K562 (cell line): ENCODE data around the gene SLMAP. TPM values are rescaled to one million over a fixed set of nuclear protein-coding genes. Genes with fewer than 3 reads are reported as not detected.

ENCODE experiments used
- ATAC-seq: fragments of 200-7000 bp; cut with Tn5 transposase; 3 replicates; pipeline ENCODE4 v1.9.1; 2020; ENCODE audit warnings: moderate library complexity
- BruUV-seq: library from RNA; stranded (reverse); fragments of 400-500 nt; replicated peaks from 2 replicates; lab custom pipeline; 2021; lab: Mats Ljungman, UMichigan
- CTCF ChIA-PET: fragments of 300-600 bp; formaldehyde crosslinking; extraction: SDS; loops from one replicate; lab custom pipeline; 2021; ENCODE audit warnings: low intra/inter-chr PET ratio; lab: Yijun Ruan, JAX
- POLR2A ChIA-PET: fragments of 300-600, 350-650 bp; sonication (Branson Sonifier 250); formaldehyde crosslinking; extraction: SDS; loops from one replicate; lab custom pipeline; 2021; ENCODE audit warnings: antibody characterized with exemption, inconsistent platforms; lab: Yijun Ruan, JAX
- DNase-seq, 4 experiments: peaks; one replicate each; pipeline versions ENCODE4 v3.0.0 to v3.0.0-alpha.2; 2011 to 2018; ENCODE audit warnings: low spot score in 3 of 4, mixed read lengths in 3 of 4; ENCODE audit errors: extremely low read depth in 1 of 4
- FAIRE-seq: peaks from 2 replicates; lab custom pipeline; 2011; peaks lifted over from hg19 to GRCh38; lab: Jason Lieb, UNC
- H2AFZ ChIP-seq: 2 replicates; pipeline ENCODE4 v1.6.0; 2011; ENCODE audit warnings: low read depth, low read length, control low read depth, inconsistent platforms
- H3K27ac ChIP-seq: fragments of 200-600 bp; 3 replicates; pipeline ENCODE4 v1.8.0; 2011; ENCODE audit warnings: low read depth, mild to moderate bottlenecking, control low read depth, inconsistent platforms, low read length, moderate library complexity, mixed read lengths; ENCODE audit errors: extremely low read depth
- H3K27me3 ChIP-seq, 2 experiments: fragments of 300-600 bp in 1 of 2; 2 replicates in 1 of 2; 3 replicates in 1 of 2; pipeline versions ENCODE4 v1.6.0 to v1.8.0; 2011; ENCODE audit warnings: inconsistent platforms in 2 of 2, low read length in 2 of 2, mild to moderate bottlenecking in 1 of 2, mixed read lengths in 1 of 2, moderate library complexity in 1 of 2; ENCODE audit not compliant: control insufficient read depth in 2 of 2, insufficient read depth in 2 of 2
- H3K36me3 ChIP-seq: fragments of 300-600 bp; 3 replicates; pipeline ENCODE4 v1.8.0; 2011; ENCODE audit warnings: mild to moderate bottlenecking, low read length, inconsistent platforms; ENCODE audit not compliant: control insufficient read depth, insufficient read depth
- H3K4me1 ChIP-seq, 2 experiments: fragments of 200-600 bp in 1 of 2; replicated peaks in 1 of 2; 2 replicates in 1 of 2; 3 replicates in 1 of 2; pipeline versions ENCODE4 v1.5.1 to v1.8.0; 2011; ENCODE audit warnings: inconsistent platforms in 2 of 2, low read length in 2 of 2, mild to moderate bottlenecking in 1 of 2, mixed read lengths in 1 of 2, moderate library complexity in 1 of 2; ENCODE audit not compliant: control insufficient read depth in 2 of 2, insufficient read depth in 2 of 2
- H3K4me2 ChIP-seq: 2 replicates; pipeline ENCODE4 v1.6.1; 2011; ENCODE audit warnings: low read length, control low read depth, inconsistent platforms, mixed read lengths; ENCODE audit not compliant: insufficient read depth
- H3K4me3 ChIP-seq: fragments of 200-600 bp; sonication (generic), shearing (Covaris generic); 2 replicates; pipeline ENCODE4 v1.5.1; 2016; ENCODE audit warnings: control low read depth, inconsistent platforms
- H3K79me2 ChIP-seq: fragments of 200-600 bp; 3 replicates; pipeline ENCODE4 v1.8.0; 2011; ENCODE audit warnings: low read length, inconsistent platforms; ENCODE audit not compliant: control insufficient read depth, insufficient read depth
- H3K9ac ChIP-seq, 2 experiments: 2 replicates each; pipeline versions ENCODE4 v1.6.0 to v1.6.1; 2011; ENCODE audit warnings: low read depth in 2 of 2, low read length in 2 of 2, control low read depth in 1 of 2, inconsistent platforms in 1 of 2, mild to moderate bottlenecking in 1 of 2, mixed read lengths in 1 of 2; ENCODE audit not compliant: insufficient read depth in 1 of 2
- H3K9me1 ChIP-seq: one replicate; pipeline ENCODE4 v1.6.0; 2011; ENCODE audit warnings: inconsistent platforms, mild to moderate bottlenecking, low read length, moderate library complexity; ENCODE audit not compliant: control insufficient read depth, insufficient read depth
- H3K9me3 ChIP-seq: replicated peaks from 2 replicates; pipeline ENCODE4 v1.5.1; 2011; ENCODE audit warnings: low read depth, low read length, inconsistent platforms; ENCODE audit not compliant: control insufficient read depth, insufficient read depth
- H4K20me1 ChIP-seq: replicated peaks from 2 replicates; pipeline ENCODE4 v1.6.1; 2011; ENCODE audit warnings: low read length, inconsistent platforms, mixed read lengths; ENCODE audit not compliant: control insufficient read depth, insufficient read depth
- ATF7 ChIP-seq: fragments of 450-650 bp; IDR thresholded peaks from 2 replicates; pipeline ENCODE4 v1.7.1; 2014; ENCODE audit warnings: mild to moderate bottlenecking, moderate library complexity
- CBFA2T2 ChIP-seq: fragments of 450-650 bp; conservative IDR thresholded peaks from 2 replicates; pipeline ENCODE4 v1.6.1; 2017; ENCODE audit warnings: mild to moderate bottlenecking
- DACH1 ChIP-seq: fragments of 450-650 bp; IDR thresholded peaks from 2 replicates; pipeline ENCODE4 v1.6.1; 2018; ENCODE audit not compliant: partially characterized antibody
- FOXJ2 ChIP-seq: fragments of 200-800 bp; sonication (Bioruptor generic); IDR thresholded peaks from 2 replicates; pipeline ENCODE4 v1.6.1; 2016; ENCODE audit warnings: missing genetic modification characterization, missing compliant biosample characterization
- FOXM1 ChIP-seq, 2 experiments: fragments of 450-650 bp in 1 of 2; sonication (generic) in 1 of 2; formaldehyde crosslinking in 1 of 2; IDR thresholded peaks; 2 replicates each; pipeline versions ENCODE4 v1.6.1 to v1.9.0; 2017 to 2022; ENCODE audit warnings: low read depth in 2 of 2, mild to moderate bottlenecking in 2 of 2, missing genetic modification reagents in 1 of 2, moderate library complexity in 1 of 2
- HDAC3 ChIP-seq: fragments of 450-650 bp; IDR thresholded peaks from 2 replicates; pipeline ENCODE4 v1.6.1; 2018; ENCODE audit warnings: borderline replicate concordance, mild to moderate bottlenecking, moderate library complexity; ENCODE audit not compliant: partially characterized antibody
- HMBOX1 ChIP-seq: sonication (generic); IDR thresholded peaks from 2 replicates; pipeline ENCODE4 v1.6.1; 2016
- LEF1 ChIP-seq: fragments of 450-650 bp; IDR thresholded peaks from 2 replicates; pipeline ENCODE4 v1.6.1; 2016; ENCODE audit warnings: mild to moderate bottlenecking
- PREB ChIP-seq: sonication (generic); formaldehyde crosslinking; IDR thresholded peaks from 2 replicates; pipeline ENCODE4 v1.8.1; 2023; ENCODE audit warnings: mild to moderate bottlenecking, missing genetic modification reagents
- RCOR1 ChIP-seq, 2 experiments: IDR thresholded peaks; 2 replicates each; pipeline ENCODE4 v1.6.1; 2012; ENCODE audit warnings: low read depth in 2 of 2, low read length in 2 of 2, borderline replicate concordance in 1 of 2, improper control_type of control experiment in 1 of 2
- SMAD3 ChIP-seq: fragments of 450-650 bp; formaldehyde crosslinking; conservative IDR thresholded peaks from 2 replicates; pipeline ENCODE4 v1.4.0; 2020; ENCODE audit warnings: mild to moderate bottlenecking
- SMARCA4 ChIP-seq: fragments of 450-650 bp; IDR thresholded peaks from 2 replicates; pipeline ENCODE4 v1.6.1; 2016
- SMARCE1 ChIP-seq: fragments of 450-650 bp; IDR thresholded peaks from 2 replicates; pipeline ENCODE4 v1.7.1; 2016; ENCODE audit warnings: mild to moderate bottlenecking
- SOX6 ChIP-seq: fragments of 450-650 bp; IDR thresholded peaks from 2 replicates; pipeline ENCODE4 v1.6.1; 2014; ENCODE audit warnings: mild to moderate bottlenecking
- TAL1 ChIP-seq: fragments of 450-650 bp; IDR thresholded peaks from 2 replicates; pipeline ENCODE4 v1.6.1; 2016; ENCODE audit warnings: mild to moderate bottlenecking
- TCF3 ChIP-seq: sonication (generic); formaldehyde crosslinking; IDR thresholded peaks from 2 replicates; pipeline ENCODE4 v1.4.0; 2020; ENCODE audit warnings: mild to moderate bottlenecking, missing genetic modification reagents
- TEAD2 ChIP-seq: fragments of 450-650 bp; IDR thresholded peaks from 2 replicates; pipeline ENCODE4 v1.6.1; 2016; ENCODE audit warnings: missing genetic modification characterization, control low read depth, missing compliant biosample characterization
- THRAP3 ChIP-seq: fragments of 450-650 bp; IDR thresholded peaks from 2 replicates; pipeline ENCODE4 v1.6.1; 2016; ENCODE audit warnings: mild to moderate bottlenecking, inconsistent platforms, borderline replicate concordance
- WGBS: fragments of 100-300 bp; shearing (Covaris generic); methylation state at CpG from one replicate; pipeline ENCODE4 v1.1.6; 2016; ENCODE audit warnings: low coverage, mixed read lengths; ENCODE audit not compliant: insufficient coverage; ENCODE audit errors: missing lambda C conversion rate; 5-methylcytosine and 5-hydroxymethylcytosine counted together
- in situ Hi-C: fragments of 300-500 bp; cut with MboI; formaldehyde crosslinking; loops from 4 replicates; pipeline ENCODE4 v1.15.0; 2018; ENCODE audit warnings: inconsistent platforms, mixed read lengths
- intact Hi-C: fragments of 100-400 bp; cut with micrococcal nuclease; formaldehyde crosslinking; loops from 2 replicates; pipeline ENCODE4 v1.14.2; 2022
- polyA plus RNA-seq, 8 experiments: library from polyadenylated mRNA; depleted of rRNA in 4 of 8; stranded (reverse) in 5 of 8; unstranded in 3 of 8; fragments of >200 nt; fragmentation: Nextera tagmentation in 2 of 8; fragmentation: Illumina TruSeq in 1 of 8; extraction: Ambion mirVana in 2 of 8; extraction: Trizol in 1 of 8; gene quantifications; 2 replicates each; pipeline versions ENCODE4 v1.2.1 to v1.2.3, GENCODE V29; 2011 to 2014; ENCODE audit warnings: inconsistent platforms in 1 of 8, missing spikeins in 1 of 8
- total RNA-seq, 7 experiments: library from RNA; depleted of rRNA in 6 of 7; stranded (reverse); fragments of >200 nt in 6 of 7; fragmentation: Illumina TruSeq in 2 of 7; extraction: Trizol in 2 of 7; gene quantifications; 2 replicates each; pipeline versions ENCODE4 v1.2.1 to v1.2.3, GENCODE V29; 2011 to 2021; ENCODE audit warnings: low replicate concordance in 1 of 7
- TF ChIP-seq, protein P1 (sequence below): fragments of 450-650 bp; formaldehyde crosslinking; IDR thresholded peaks from 2 replicates; pipeline ENCODE4 v1.4.0; 2020; ENCODE audit warnings: mild to moderate bottlenecking, mixed read lengths

SLMAP gene
- total and polyA plus RNA-seq, 9 of the 15 experiments (the other 6 are each of a cell fraction or from before 2014, with no cell fraction given): 12.1 to 50.7 (median 28.3) TPM

GRCh38 chr3:57787867-57788623 lies 31.9 kb downstream of the SLMAP start:
- Histone ChIP-seq H3K27me3 (no peaks in the 10 kb centered on the region), H2AFZ (no peak overlapping the region), H3K4me1 (peaks cover 11 to 48% of the 10 kb centered on the region in 2 experiments; a peak in 4 of 5 replicates), H3K79me2 (peaks cover 82% of the 10 kb centered on the region), H3K27ac (peak overlapping the region; percentile 65), H4K20me1 (no peaks in the 10 kb centered on the region), H3K9ac (peak overlapping the region in 1 of 2 experiments; percentile 48; a peak in 1 of 4 replicates), H3K9me1 (no peaks in the 10 kb centered on the region), H3K4me2 (peak overlapping the region; percentile 70), H3K4me3 (no peak overlapping the region), H3K9me3 (no peaks in the 10 kb centered on the region), H3K36me3 (no peaks in the 10 kb centered on the region)
- CTCF ChIA-PET: no interaction called here
- 14% methylated on average over 1 of the region's 2 CpGs for WGBS
- intact Hi-C loops: no loop called here
- FAIRE-seq: peak; percentile 84
- POLR2A ChIA-PET: no interaction called here
- no TSS peak for BruUV-seq
- ATAC-seq: peak; percentile 64
- DNase-seq: peak; percentile 22 to 85 (median 46)
- in situ Hi-C loops: no loop called here
- TF ChIP-seq RCOR1 (IDR thresholded peaks at IDR 0.05; ENCODE audit: borderline replicate concordance in 1 of 2, low read depth in 2 of 2, low read length in 2 of 2) (peak in 1 of 2 experiments; percentile 60; a peak in 2 of 4 replicates), HDAC3 (peak; percentile 14), DACH1 (peak; percentile 81), ATF7 (0 out of 2 replicates have a peak, but pooled peaks have one; percentile 17), FOXJ2 (tag) (peak; percentile 66), CBFA2T2 (peak; percentile 75), SMARCE1 (peak; percentile 80), FOXM1 (IDR thresholded peaks at IDR 0.05; ENCODE audit: low read depth) (0 out of 2 replicates have a peak, but pooled peaks have one; percentile 20), FOXM1 (CRISPR knock-in tag; IDR thresholded peaks at IDR 0.05; ENCODE audit: low read depth) (no peak), LEF1 (peak; percentile 48; the same call in 1 of the 2 replicates), SOX6 (peak; percentile 68), PREB (CRISPR knock-in tag) (no peak), TCF3 (CRISPR knock-in tag) (peak; percentile 69), SMARCA4 (peak; percentile 81), SMAD3 (CRISPR knock-in tag) (no peak), TAL1 (peak; percentile 58), THRAP3 (no peak), TEAD2 (tag) (0 out of 2 replicates have a peak, but pooled peaks have one; percentile 6), HMBOX1 (peak; percentile 48; the same call in 1 of the 2 replicates)
- TF ChIP-seq, protein P1, sequence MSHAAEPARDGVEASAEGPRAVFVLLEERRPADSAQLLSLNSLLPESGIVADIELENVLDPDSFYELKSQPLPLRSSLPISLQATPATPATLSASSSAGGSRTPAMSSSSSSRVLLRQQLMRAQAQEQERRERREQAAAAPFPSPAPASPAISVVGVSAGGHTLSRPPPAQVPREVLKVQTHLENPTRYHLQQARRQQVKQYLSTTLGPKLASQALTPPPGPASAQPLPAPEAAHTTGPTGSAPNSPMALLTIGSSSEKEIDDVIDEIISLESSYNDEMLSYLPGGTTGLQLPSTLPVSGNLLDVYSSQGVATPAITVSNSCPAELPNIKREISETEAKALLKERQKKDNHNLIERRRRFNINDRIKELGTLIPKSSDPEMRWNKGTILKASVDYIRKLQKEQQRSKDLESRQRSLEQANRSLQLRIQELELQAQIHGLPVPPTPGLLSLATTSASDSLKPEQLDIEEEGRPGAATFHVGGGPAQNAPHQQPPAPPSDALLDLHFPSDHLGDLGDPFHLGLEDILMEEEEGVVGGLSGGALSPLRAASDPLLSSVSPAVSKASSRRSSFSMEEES: no peak
